SK-N-MC (cell line): ENCODE data around the gene TSPAN13.

Experiments
- EZH2 ChIP-seq: fragments of 200-600 bp; sonication (generic); IDR thresholded peaks from one replicate; pipeline ENCODE4 v1.6.1; 2017; ENCODE audit warnings: antibody characterized with exemption
- FOXP2 ChIP-seq: optimal IDR thresholded peaks from 2 replicates; pipeline ENCODE3; 2011; ENCODE audit warnings: mild to moderate bottlenecking, moderate library complexity; ENCODE audit not compliant: insufficient read depth; ENCODE audit errors: extremely low read length, control extremely low read depth
- POLR2AphosphoS5 ChIP-seq: IDR thresholded peaks from 2 replicates; pipeline ENCODE4 v1.6.1; 2012; ENCODE audit warnings: mild to moderate bottlenecking, low read depth, low read length, borderline replicate concordance

- no peak for TF ChIP-seq POLR2AphosphoS5
- TF ChIP-seq EZH2 = no peak
- no peak for TF ChIP-seq FOXP2
Observed at GRCh38 chr7:16738011-16738688, 15.4 kb upstream of the TSPAN13 start.
